Choroid plexus epithelial cell (primary cell): ENCODE measurements around the gene CLECL1.
"Not testable (repeated sequence)": the region's sequence is repeated elsewhere in the genome, so short reads cannot be mapped to it uniquely, and the experiment has no call there.

Experiments
- DNase-seq: peaks from one replicate; pipeline ENCODE4 v3.0.0-alpha.2; 2010; ENCODE audit warnings: low read depth
- H3K4me3 ChIP-seq: 2 replicates; pipeline ENCODE4 v1.5.1; 2011; ENCODE audit warnings: low read depth, mild to moderate bottlenecking, control low read depth, low read length, moderate library complexity
- CTCF ChIP-seq: conservative IDR thresholded peaks from 2 replicates; pipeline ENCODE4 v1.5.1; 2011; ENCODE audit warnings: low read depth, mild to moderate bottlenecking, control low read depth, inconsistent platforms, low read length, moderate library complexity

Gene CLECL1

GRCh38 chr12:9700606-9700956 lies 32.3 kb downstream of the CLECL1 start:
- DNase-seq, result no peak
- TF ChIP-seq CTCF, result no peak
- H3K4me3 ChIP-seq, result no peak overlapping the region

- peak; percentile 36 for DNase-seq
- no peak for TF ChIP-seq CTCF
- no peak overlapping the region for H3K4me3 ChIP-seq
These were observed 32.8 kb downstream of the CLECL1 start for GRCh38 chr12:9699898-9700605.

GRCh38 chr12:9699269-9699897 lies 33.5 kb downstream of the CLECL1 start:
- DNase-seq, result no peak
- no peak overlapping the region for H3K4me3 ChIP-seq
- no peak for TF ChIP-seq CTCF

- no peak for DNase-seq
- TF ChIP-seq CTCF, result no peak
- no peak overlapping the region for H3K4me3 ChIP-seq
These were observed 34.2 kb downstream of the CLECL1 start for GRCh38 chr12:9698681-9699080.

- no peak for DNase-seq
- no peak overlapping the region for H3K4me3 ChIP-seq
- TF ChIP-seq CTCF, result no peak
These were observed 35.3 kb downstream of the CLECL1 start for GRCh38 chr12:9697619-9698018.

GRCh38 chr12:9695661-9696060 lies 37.2 kb downstream of the CLECL1 start:
- not testable (repeated sequence) for H3K4me3 ChIP-seq, DNase-seq

- peak; percentile 9 for DNase-seq
- not testable (repeated sequence) for H3K4me3 ChIP-seq
These were observed 37.7 kb downstream of the CLECL1 start for GRCh38 chr12:9695150-9695549.

- no peak overlapping the region for H3K4me3 ChIP-seq
- no peak for DNase-seq
- TF ChIP-seq CTCF, result no peak
These were observed 38.7 kb downstream of the CLECL1 start for GRCh38 chr12:9694241-9694640.
